Cardiac fibroblast (primary cell): ENCODE results near the gene ATG4B.

Experiments used
- DNase-seq, 2 donors: peaks; one replicate each; pipeline versions ENCODE4 v3.0.0 to v3.0.0-alpha.2; 2010; ENCODE audit warnings: low read depth in 2 of 2
- H3K4me3 ChIP-seq, 2 donors: replicated peaks in 1 of 2; 1 replicate in 1 of 2; 2 replicates in 1 of 2; pipeline ENCODE4 v1.5.1; 2011; ENCODE audit warnings: low read depth in 2 of 2, low read length in 2 of 2, mild to moderate bottlenecking in 2 of 2, moderate library complexity in 1 of 2
- TF ChIP-seq, protein P1 (sequence below): IDR thresholded peaks from one replicate; pipeline ENCODE4 v1.5.1; 2011; ENCODE audit warnings: low read depth, mild to moderate bottlenecking, low read length, inconsistent platforms

The ATG4B gene

DNA sequence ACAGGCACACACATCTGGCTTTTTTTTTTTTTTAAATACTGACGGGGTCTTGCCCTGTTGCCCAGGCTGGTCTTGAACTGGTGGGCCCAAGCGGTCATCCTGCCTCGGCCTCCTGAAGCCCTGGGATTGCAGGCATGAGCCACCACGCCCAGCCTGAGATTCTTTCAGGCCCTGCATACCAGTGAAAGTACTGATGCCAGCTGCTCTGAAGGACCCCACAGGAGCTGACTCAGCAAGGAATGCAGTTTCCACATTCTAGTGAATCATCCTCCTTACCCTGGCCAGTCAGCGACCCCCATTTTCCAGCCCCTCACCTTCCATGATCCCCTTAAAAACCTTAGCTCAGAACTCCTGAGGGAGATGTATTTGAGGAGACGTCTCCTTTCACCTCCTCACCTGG is 55.0 kb downstream of the ATG4B start:
- peak; percentile 77 to 83 for DNase-seq
- H3K4me3 ChIP-seq: no peak overlapping the region

DNA sequence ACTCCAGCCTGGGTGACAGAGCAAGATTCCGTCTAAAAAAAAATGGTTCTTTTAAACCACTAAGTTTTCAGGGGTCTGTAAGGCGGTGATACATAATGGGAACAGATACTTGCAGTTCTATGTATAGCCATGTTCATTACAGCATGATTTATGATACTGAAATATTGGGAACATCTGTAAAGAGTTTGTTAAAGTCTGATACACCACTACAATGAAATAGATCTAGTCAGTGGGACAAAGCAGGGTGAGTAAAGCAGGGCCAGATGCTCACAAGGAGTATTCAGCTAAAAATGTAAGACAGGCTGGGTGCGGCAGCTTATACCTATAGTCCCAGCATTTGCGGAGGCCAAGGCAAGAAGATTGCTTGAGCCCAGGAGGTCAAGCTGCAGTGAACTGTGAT is 58.2 kb downstream of the ATG4B start:
- DNase-seq: no peak
- no peak overlapping the region for H3K4me3 ChIP-seq
- TF ChIP-seq, protein P1, sequence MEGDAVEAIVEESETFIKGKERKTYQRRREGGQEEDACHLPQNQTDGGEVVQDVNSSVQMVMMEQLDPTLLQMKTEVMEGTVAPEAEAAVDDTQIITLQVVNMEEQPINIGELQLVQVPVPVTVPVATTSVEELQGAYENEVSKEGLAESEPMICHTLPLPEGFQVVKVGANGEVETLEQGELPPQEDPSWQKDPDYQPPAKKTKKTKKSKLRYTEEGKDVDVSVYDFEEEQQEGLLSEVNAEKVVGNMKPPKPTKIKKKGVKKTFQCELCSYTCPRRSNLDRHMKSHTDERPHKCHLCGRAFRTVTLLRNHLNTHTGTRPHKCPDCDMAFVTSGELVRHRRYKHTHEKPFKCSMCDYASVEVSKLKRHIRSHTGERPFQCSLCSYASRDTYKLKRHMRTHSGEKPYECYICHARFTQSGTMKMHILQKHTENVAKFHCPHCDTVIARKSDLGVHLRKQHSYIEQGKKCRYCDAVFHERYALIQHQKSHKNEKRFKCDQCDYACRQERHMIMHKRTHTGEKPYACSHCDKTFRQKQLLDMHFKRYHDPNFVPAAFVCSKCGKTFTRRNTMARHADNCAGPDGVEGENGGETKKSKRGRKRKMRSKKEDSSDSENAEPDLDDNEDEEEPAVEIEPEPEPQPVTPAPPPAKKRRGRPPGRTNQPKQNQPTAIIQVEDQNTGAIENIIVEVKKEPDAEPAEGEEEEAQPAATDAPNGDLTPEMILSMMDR: no peak

More for the DNA sequence above, 55.0 kb downstream of the ATG4B start:
- TF ChIP-seq, protein P1: no peak

DNA sequence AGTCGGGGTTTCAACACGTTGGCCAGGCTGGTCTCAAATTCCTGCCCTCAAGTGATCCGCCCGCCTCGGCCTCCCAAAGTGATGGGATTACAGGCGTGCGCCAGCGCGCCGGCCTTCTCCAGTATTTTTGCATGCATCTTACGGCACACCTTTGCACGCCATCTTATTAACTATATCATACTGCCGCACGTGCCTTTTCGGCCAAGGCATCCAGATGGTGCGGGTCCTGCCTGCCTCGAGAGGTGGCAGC is 63.6 kb downstream of the ATG4B start:
- TF ChIP-seq, protein P1: peak; percentile 39
- no peak for DNase-seq

DNA sequence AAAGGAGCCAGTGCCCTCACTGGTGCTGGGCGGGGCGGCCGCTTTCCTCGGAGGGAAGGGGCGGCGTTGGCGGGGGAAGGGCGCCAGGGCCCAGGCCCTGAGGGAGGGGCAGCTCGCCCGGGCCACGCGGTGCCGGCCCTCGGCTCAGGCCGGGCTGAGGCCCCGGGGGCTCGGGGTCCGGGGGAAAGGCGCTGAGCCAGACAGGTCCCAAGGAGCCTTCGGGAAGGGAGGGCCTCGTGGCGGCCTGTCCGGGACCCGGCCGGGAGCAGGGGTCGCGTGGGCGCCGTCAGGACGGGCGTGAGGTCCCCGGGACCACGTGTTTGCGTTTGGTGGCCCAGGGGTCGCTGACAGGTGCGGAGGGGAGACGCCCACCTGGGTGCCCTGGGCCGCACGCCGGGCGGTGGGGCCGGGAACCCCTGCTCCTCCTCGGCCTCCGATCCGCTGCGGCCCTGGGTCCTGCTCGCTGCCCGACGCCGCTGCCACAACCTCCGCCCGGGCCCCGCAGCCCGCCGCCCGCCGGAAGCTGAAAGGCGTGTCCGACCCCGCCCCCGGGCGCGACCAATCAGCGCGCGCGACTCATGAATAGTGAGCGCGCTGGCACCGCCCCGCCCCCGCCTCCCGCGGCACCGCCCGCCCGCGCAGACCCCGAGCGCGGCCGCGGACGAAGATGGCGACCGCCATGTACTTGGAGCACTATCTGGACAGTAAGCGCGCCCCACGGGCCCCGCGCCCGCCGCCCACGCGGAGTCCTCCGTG is 64.1 kb downstream of the ATG4B start, which contains the start of gene ING5:
Gene ING5, plus strand, starts transcription at position 641 of the 756 bp plus-strand sequence. Its CDS starts 27 bp downstream, at position 668.
- TF ChIP-seq, protein P1: no peak
- H3K4me3 ChIP-seq: peak within 1 kb of the TSS; percentile 79 to 89
- DNase-seq: peak; percentile 90 to 96

More for the DNA sequence above, 63.6 kb downstream of the ATG4B start:
- H3K4me3 ChIP-seq: peak overlapping the region; percentile 58 to 75

DNA sequence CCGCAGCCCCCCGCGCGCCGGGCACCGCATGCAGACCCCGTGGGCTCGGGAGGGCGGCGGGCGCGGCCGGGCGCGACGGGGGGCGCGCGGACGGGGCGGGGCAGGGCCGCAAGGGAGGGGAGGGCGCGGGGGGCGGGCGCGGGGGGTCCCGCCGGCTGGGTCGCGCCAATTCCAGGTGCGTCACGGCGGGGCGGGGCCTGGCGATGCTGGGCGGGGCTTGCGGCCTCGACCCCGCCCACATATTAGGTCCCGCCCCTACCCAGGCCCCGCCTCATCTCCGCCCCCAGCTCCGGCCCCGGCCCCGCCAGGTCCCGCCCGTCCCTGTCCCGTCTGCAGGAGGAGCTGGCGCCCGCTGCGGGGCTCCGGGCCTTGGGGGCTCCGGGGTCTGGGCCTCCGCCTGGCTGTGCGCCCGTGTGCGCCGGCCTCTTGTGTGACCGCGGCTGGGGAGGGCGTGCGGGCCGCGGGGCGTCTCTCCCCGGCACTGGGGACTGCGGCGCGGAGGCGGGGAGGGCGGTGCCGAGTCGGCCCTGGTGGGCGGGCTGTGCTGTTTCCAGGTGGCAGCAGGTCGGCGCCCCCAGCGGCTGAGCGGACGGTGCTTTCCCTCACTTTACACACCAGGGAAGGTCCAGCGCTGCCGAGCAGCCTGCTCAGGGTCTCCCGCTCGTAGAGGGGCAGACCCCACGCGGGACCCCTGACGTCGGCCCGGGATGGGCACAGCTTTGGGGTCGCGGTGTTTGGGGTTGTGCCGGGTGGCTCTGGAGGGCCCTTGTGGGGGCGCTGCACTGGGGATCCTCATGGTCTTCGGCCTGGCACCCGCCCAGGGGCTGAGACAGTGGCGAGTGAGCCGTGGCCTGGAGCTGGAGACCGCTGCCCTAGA is 64.9 kb downstream of the ATG4B start:
- TF ChIP-seq, protein P1: peak; percentile 32

DNA sequence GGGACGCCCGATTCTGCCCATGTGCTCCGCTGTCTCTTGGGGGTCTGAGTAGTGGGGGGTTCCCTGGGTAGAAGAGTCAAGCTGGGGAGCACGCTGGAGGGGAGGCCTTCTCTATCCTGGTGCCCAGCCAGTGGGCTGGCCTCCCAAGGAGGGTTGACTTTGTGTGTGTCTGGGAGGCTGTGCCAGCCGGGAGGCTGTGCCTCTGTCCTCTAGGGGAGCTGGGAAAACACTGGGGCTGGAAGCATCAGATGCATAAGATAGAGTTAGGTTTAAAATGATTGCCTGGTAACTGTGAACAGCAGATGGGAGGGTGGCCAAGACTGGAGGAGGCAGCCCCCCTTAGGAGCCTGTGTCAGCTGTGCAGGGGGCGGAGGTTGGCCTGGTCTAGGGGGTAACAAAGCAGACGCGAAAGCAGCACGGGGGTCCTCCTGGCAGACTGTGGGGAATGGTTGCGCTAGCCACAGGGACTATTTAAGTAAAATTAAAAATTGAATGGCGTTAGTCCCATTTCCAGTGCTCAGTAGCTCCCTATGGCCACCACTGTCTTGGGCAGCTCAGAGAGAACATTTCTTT is 65.6 kb downstream of the ATG4B start:
- TF ChIP-seq, protein P1: no peak
- H3K4me3 ChIP-seq: peak overlapping the region; percentile 79 to 89
- DNase-seq: peak; percentile 23 to 26

More for the DNA sequence above, 64.9 kb downstream of the ATG4B start:
- DNase-seq: peak; percentile 82 to 91
- peak overlapping the region; percentile 79 to 89 for H3K4me3 ChIP-seq
